Stimulated activated naive B cell treated with anti-CD40 and anti-IgM and Interleukin-4, amounts not matched to agents 10 μg/mL and 1 μg/mL and 100 μg/mL, for 72 hours (primary cell): ENCODE results near the gene SMDT1.
"Not testable (repeated sequence)": the region's sequence is repeated elsewhere in the genome, so short reads cannot be mapped to it uniquely, and the experiment has no call there.

Experiments
- ATAC-seq, 2 donors: fragments of 150-1000 bp; cut with Tn5 transposase; replicated peaks; 2 replicates each; pipeline ENCODE4 v1.10.0; 2021; ENCODE audit warnings: moderate library complexity in 1 of 2
- DNase-seq: peaks from one replicate; pipeline ENCODE4 v3.0.0; 2021
- H3K27ac Mint-ChIP-seq: one replicate; pipeline ENCODE4 v1.8.0; 2022; ENCODE audit warnings: mild to moderate bottlenecking, mixed read lengths
- H3K27me3 Mint-ChIP-seq, 2 donors: one replicate each; pipeline ENCODE4 v1.8.0; 2022; ENCODE audit warnings: mixed read lengths in 2 of 2
- H3K36me3 Mint-ChIP-seq, 2 donors: one replicate each; pipeline ENCODE4 v1.8.0; 2022; ENCODE audit warnings: mixed read lengths in 2 of 2, mild to moderate bottlenecking in 1 of 2
- H3K4me1 Mint-ChIP-seq, 2 donors: one replicate each; pipeline ENCODE4 v1.8.0; 2022; ENCODE audit warnings: mixed read lengths in 2 of 2, mild to moderate bottlenecking in 1 of 2
- H3K4me3 Mint-ChIP-seq, 2 donors: one replicate each; pipeline ENCODE4 v1.8.0; 2022; ENCODE audit warnings: mild to moderate bottlenecking in 2 of 2, mixed read lengths in 2 of 2, moderate library complexity in 1 of 2
- H3K9me3 Mint-ChIP-seq, 2 donors: one replicate each; pipeline ENCODE4 v1.8.0; 2022; ENCODE audit warnings: mixed read lengths in 2 of 2, mild to moderate bottlenecking in 1 of 2

SMDT1 gene

DNA sequence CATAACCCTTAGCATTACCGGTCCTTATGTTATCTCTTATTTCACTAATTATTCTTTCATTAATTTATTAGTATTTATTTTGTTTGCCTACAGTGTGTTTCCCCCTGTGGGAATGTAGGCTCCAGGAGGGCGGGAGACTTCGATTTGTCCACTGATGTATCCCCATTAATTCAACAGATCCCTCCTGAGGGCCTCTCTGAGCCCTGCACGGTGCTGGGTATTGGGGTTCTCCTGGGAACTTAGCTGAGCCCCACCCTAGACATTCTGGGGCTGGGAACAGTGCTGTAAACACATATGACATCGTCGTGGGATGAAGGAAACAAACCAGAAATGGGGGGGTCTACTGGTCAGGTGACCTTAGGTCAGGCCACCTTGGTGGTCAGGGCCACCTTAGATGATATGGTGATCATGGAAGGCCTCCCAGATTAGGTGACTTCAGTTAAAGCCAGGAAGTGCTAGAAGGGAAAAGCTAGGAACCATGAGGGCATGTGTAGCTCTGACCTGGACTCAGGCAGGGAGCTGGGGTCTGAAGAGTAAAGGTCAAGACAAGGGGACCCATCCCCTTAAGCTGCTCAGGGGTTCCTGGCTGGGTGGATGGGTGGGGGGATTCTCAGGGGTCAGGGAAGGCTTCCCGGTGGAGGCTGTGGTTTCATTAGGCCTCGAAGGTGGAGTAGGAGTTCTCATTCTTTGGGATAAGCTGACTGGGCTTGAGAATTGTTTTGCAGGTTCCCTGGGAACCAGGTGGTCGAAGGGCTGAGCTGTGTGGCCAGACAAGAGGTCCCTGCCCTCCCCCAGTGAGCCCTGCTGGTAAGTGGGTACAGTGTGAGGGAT, 4.4 kb upstream of the SMDT1 start:
- H3K4me1 Mint-ChIP-seq, result peaks cover 18 to 33% of the 10 kb centered on the region in 2 donors
- no peaks in the 10 kb centered on the region for H3K27me3 Mint-ChIP-seq

GRCh38 chr22:42076764-42077485, 2.6 kb upstream of the SMDT1 start:
- Mint-ChIP-seq H3K36me3 (peaks cover 4 to 10% of the 10 kb centered on the region in 2 donors), H3K27me3 (no peaks in the 10 kb centered on the region), H3K4me3 (no peak overlapping the region), H3K4me1 (peaks cover 15 to 27% of the 10 kb centered on the region in 2 donors), H3K9me3 (no peaks in the 10 kb centered on the region), H3K27ac (no peak overlapping the region)
- ATAC-seq (no peak), DNase-seq (no peak)

More for the DNA sequence above, 4.4 kb upstream of the SMDT1 start:
- DNase-seq (no peak), ATAC-seq (no peak)
- no peaks in the 10 kb centered on the region for H3K9me3 Mint-ChIP-seq
- H3K36me3 Mint-ChIP-seq, result peaks cover 0 to 6% of the 10 kb centered on the region in 2 donors
- H3K4me3 Mint-ChIP-seq, result peak overlapping the region; percentile 71 to 83
- peak overlapping the region; percentile 67 for H3K27ac Mint-ChIP-seq

GRCh38 chr22:42077486-42078125, 1.9 kb upstream of the SMDT1 start:
- Mint-ChIP-seq H3K27me3 (no peaks in the 10 kb centered on the region), H3K27ac (peak overlapping the region; percentile 25), H3K9me3 (no peaks in the 10 kb centered on the region), H3K4me1 (peaks cover 18 to 33% of the 10 kb centered on the region in 2 donors), H3K36me3 (peaks cover 11% of the 10 kb centered on the region in 2 donors), H3K4me3 (no peak overlapping the region)
- ATAC-seq (no peak), DNase-seq (no peak)

DNA sequence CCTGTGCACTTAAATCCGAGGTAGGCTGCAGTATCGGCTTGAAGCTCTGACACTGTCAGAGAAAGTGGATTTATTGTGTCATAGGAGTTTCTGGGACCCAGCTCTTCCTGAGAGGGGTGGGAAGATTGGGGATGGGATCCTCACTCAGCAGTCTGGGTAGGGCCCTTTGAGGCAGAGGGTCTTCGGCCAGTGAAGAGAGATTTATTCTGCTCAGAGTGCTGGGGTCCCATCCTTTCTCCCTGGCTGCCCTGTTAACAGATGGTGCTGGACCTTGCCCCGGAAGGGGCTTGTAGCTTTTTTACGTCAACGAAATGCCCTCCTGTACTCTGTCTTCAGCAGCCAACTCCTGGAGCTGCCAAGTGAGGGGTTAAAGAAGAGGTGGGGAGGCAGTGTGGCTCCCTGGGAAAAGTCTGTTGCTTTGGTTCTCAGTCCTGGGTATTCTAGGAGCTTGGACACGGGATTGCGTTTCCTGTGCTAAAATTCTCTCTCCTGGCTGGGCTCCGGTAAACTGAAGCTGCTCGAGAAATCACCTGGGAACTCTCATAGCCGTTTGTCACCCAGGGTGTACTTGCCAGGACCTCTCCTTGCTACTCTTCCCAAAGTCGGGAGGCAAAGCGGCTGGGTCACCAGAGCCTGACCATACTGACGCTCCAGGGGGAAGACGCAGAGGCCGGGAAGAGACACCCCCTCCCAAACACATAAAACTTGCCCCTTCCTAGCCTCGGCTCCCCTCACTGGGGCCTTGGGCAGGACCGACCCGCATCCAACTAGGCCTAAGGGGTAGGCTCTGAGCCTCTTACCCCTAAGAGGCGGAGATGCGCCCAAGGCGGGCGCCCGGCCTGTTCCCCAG, 806 bp upstream of the SMDT1 start:
- DNase-seq, result no peak
- Mint-ChIP-seq H3K9me3 (no peaks in the 10 kb centered on the region), H3K36me3 (peaks cover 15 to 16% of the 10 kb centered on the region in 2 donors), H3K4me3 (peak overlapping the region; percentile 93 to 95), H3K4me1 (peaks cover 18 to 36% of the 10 kb centered on the region in 2 donors), H3K27me3 (no peaks in the 10 kb centered on the region), H3K27ac (peak overlapping the region; percentile 99)
- peak in 1 of 2 donors; percentile 4 for ATAC-seq

DNA sequence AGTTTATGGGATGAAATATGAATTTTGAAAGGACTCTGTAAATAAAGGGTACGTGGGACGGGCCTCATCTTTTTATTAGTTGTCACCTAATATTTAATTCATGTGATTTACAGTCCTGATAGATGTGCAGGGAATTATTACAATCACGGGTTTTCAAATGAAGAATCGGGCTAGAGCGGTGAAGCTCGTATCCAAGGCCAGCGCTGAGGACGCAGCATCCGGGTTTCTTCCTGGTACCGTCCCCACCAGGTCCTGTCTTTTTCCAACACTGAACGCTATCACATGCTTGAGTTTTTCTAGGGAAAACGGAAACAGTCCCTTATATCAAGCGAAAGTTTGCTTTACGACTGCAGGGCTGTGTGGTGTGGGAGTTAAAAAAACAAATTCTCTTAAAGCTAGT, 787 bp downstream of the SMDT1 start:
- no peaks in the 10 kb centered on the region for H3K9me3 Mint-ChIP-seq
- no peaks in the 10 kb centered on the region for H3K27me3 Mint-ChIP-seq
- no peak for DNase-seq
- H3K27ac Mint-ChIP-seq, result peak overlapping the region; percentile 99
- peak overlapping the region; percentile 93 to 95 for H3K4me3 Mint-ChIP-seq
- peaks cover 16 to 29% of the 10 kb centered on the region in 2 donors for H3K4me1 Mint-ChIP-seq
- H3K36me3 Mint-ChIP-seq, result peaks cover 23 to 30% of the 10 kb centered on the region in 2 donors
- ATAC-seq, result no peak

GRCh38 chr22:42083119-42083518, 3.6 kb downstream of the SMDT1 start:
- DNase-seq, result no peak
- H3K4me3 Mint-ChIP-seq, result no peak overlapping the region
- peaks cover 25 to 48% of the 10 kb centered on the region in 2 donors for H3K36me3 Mint-ChIP-seq
- ATAC-seq, result no peak
- H3K4me1 Mint-ChIP-seq, result peaks cover 18 to 34% of the 10 kb centered on the region in 2 donors
- no peak overlapping the region for H3K27ac Mint-ChIP-seq
- no peaks in the 10 kb centered on the region for H3K9me3 Mint-ChIP-seq
- no peaks in the 10 kb centered on the region for H3K27me3 Mint-ChIP-seq

- Mint-ChIP-seq H3K27me3 (no peaks in the 10 kb centered on the region), H3K27ac (no peak overlapping the region)
These were observed 5.4 kb downstream of the SMDT1 start for GRCh38 chr22:42084874-42085273.

DNA sequence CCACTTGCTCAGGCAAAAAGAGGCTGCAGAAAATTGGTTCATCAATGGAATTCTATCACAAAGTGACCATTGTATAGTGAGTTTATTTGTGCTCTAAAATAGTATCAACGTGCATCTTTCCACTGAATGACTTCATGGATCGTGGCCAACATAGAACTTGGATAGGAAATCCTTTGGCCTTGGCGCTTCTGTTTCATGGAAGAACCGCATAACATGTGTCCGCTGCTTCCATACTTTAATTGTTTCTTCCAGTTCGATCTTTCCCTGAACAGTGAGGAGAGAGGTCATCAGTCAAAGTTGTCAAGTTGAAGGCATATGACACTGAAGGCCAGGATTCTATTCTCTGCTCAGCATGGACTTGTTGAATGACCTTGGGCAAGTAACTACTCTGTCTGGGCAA, 6.6 kb downstream of the SMDT1 start:
- peaks cover 32 to 64% of the 10 kb centered on the region in 2 donors for H3K36me3 Mint-ChIP-seq
- no peak for ATAC-seq

More at GRCh38 chr22:42084874-42085273, 5.4 kb downstream of the SMDT1 start:
- no peak for ATAC-seq
- Mint-ChIP-seq H3K9me3 (no peaks in the 10 kb centered on the region), H3K36me3 (peaks cover 31 to 60% of the 10 kb centered on the region in 2 donors), H3K4me3 (no peak overlapping the region), H3K4me1 (peaks cover 23 to 40% of the 10 kb centered on the region in 2 donors)
- DNase-seq, result no peak

DNA sequence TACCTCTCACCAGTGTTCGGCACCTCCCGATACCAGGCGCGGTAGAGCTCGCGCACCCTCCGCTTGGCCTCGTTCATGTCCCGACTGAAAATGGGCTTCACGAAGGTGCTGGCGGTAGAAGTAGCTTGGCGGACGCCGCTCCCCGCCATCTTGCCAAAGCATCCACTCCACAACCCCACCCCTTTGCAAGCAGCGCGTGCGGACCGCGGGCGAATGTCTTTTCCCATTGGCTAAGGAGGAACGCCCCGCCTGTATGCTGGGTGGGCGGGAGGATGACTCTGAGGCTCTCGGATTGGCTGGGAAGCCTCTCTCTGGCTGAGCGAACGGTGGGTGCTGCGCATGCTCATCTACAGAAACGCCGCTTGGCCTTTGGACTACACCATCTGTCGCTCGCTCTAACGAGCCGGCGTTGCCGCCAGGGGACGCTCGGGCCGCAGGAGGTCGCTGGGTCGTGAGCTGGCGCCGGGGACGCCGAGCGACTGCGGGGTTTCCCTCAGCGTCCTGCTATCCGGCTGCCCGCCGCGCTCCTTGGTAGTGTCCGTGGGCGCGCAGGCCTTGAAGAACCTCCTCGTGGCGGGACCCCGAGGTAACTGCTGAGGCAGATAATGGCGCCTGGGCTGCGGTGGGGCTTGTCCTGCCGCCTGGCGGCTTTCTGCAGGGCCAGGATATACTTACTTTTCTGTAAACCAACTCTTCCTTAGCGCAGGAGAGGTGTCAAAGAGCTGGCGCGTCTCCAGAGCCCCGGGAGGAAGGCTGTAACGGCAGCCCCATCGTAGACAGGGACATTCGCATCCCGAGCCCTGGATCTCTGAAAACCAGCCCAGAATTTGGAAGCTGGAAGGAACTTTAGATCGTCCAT, 11.3 kb downstream of the SMDT1 start, which contains the start of gene NDUFA6:
TSS of gene NDUFA6 (minus strand) at position 177 of the 859 bp plus-strand sequence. CDS start at position 149, 28 bp downstream.
- ATAC-seq, result peak; percentile 94 to 96
- H3K36me3 Mint-ChIP-seq, result peaks cover 11 to 34% of the 10 kb centered on the region in 2 donors

More for the DNA sequence above, 6.6 kb downstream of the SMDT1 start:
- no peak overlapping the region for H3K4me3 Mint-ChIP-seq
- no peak for DNase-seq
- H3K4me1 Mint-ChIP-seq, result peaks cover 20 to 40% of the 10 kb centered on the region in 2 donors
- no peaks in the 10 kb centered on the region for H3K9me3 Mint-ChIP-seq
- H3K27ac Mint-ChIP-seq, result no peak overlapping the region
- H3K27me3 Mint-ChIP-seq, result no peaks in the 10 kb centered on the region

DNA sequence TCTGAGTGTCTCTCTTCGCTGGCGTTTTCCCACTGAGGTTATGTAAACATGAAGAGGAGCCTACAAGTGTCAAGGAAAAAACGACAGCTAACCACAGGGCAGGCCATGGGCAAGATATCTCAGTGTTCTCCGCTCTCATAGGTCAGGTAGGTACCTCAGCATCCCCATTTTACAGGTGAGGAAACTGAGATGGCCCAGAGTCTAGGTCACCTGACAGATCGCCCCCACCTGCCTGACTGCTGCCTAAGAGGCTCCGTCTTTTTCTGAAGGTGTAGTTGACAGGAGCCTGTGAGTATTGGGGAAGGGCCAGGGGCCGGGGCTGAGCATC, 11.9 kb downstream of the SMDT1 start:
- Mint-ChIP-seq H3K27me3 (no peaks in the 10 kb centered on the region), H3K27ac (peak overlapping the region; percentile 100), H3K4me1 (peaks cover 12 to 34% of the 10 kb centered on the region in 2 donors), H3K9me3 (no peaks in the 10 kb centered on the region), H3K4me3 (peak overlapping the region; percentile 97 to 98), H3K36me3 (peaks cover 13 to 31% of the 10 kb centered on the region in 2 donors)
- DNase-seq (no peak), ATAC-seq (no peak)

More for the DNA sequence above, 11.3 kb downstream of the SMDT1 start, which contains the start of gene NDUFA6:
- Mint-ChIP-seq H3K4me1 (peaks cover 13 to 34% of the 10 kb centered on the region in 2 donors), H3K27ac (peak within 1 kb of the TSS; percentile 100), H3K27me3 (no peaks in the 10 kb centered on the region), H3K4me3 (peak within 1 kb of the TSS; percentile 97 to 98), H3K9me3 (no peaks in the 10 kb centered on the region)
- DNase-seq, result peak; percentile 99

- H3K36me3 Mint-ChIP-seq, result peaks cover 25 to 42% of the 10 kb centered on the region in 2 donors
- H3K27me3 Mint-ChIP-seq, result no peaks in the 10 kb centered on the region
- ATAC-seq (no peak), DNase-seq (no peak)
- H3K27ac Mint-ChIP-seq, result no peak overlapping the region
- no peaks in the 10 kb centered on the region for H3K4me1 Mint-ChIP-seq
- H3K4me3 Mint-ChIP-seq, result no peak overlapping the region
- H3K9me3 Mint-ChIP-seq, result peaks cover 11 to 17% of the 10 kb centered on the region in 2 donors
These were observed 21.7 kb downstream of the SMDT1 start for GRCh38 chr22:42101199-42101598.

- not testable (repeated sequence) for H3K4me1 Mint-ChIP-seq, H3K27me3 Mint-ChIP-seq, DNase-seq, H3K4me3 Mint-ChIP-seq, H3K27ac Mint-ChIP-seq, ATAC-seq
- H3K9me3 Mint-ChIP-seq, result peaks cover 7 to 16% of the 10 kb centered on the region in 2 donors
- H3K36me3 Mint-ChIP-seq, result peaks cover 17 to 48% of the 10 kb centered on the region in 2 donors
These were observed 24.9 kb downstream of the SMDT1 start for GRCh38 chr22:42104332-42104860.
